Mesendoderm (in vitro differentiated cells): ENCODE data around the gene KLHL35.

Experiments used
- DNase-seq: peaks from one replicate; pipeline ENCODE4 v3.0.0; 2013
- H2AK5ac ChIP-seq: 2 replicates; pipeline ENCODE4 v1.6.1; 2013; ENCODE audit warnings: low read length, inconsistent platforms
- H2BK120ac ChIP-seq: 2 replicates; pipeline ENCODE4 v1.6.1; 2013; ENCODE audit warnings: low read depth, mild to moderate bottlenecking, low read length, moderate library complexity, mixed read lengths
- H2BK15ac ChIP-seq: replicated peaks from 2 replicates; pipeline ENCODE4 v1.6.1; 2013; ENCODE audit warnings: low read depth, mild to moderate bottlenecking, moderate library complexity
- H2BK5ac ChIP-seq: 2 replicates; pipeline ENCODE4 v1.6.1; 2013; ENCODE audit warnings: low read length, inconsistent platforms
- H3K18ac ChIP-seq: 2 replicates; pipeline ENCODE4 v1.6.1; 2013; ENCODE audit warnings: mild to moderate bottlenecking, low read length, mixed read lengths
- H3K23ac ChIP-seq: one replicate; pipeline ENCODE4 v1.6.1; 2013; ENCODE audit warnings: low read length
- H3K27ac ChIP-seq: 2 replicates; pipeline ENCODE4 v1.5.1; 2013; ENCODE audit warnings: low read depth, mild to moderate bottlenecking, inconsistent platforms, low read length, moderate library complexity
- H3K27me3 ChIP-seq: 2 replicates; pipeline ENCODE4 v1.6.1; 2013; ENCODE audit warnings: low read length, control low read depth, mild to moderate bottlenecking, inconsistent platforms; ENCODE audit not compliant: insufficient read depth, poor library complexity
- H3K36me3 ChIP-seq: 2 replicates; pipeline ENCODE4 v1.6.1; 2013; ENCODE audit warnings: low read length, inconsistent platforms; ENCODE audit not compliant: control insufficient read depth, insufficient read depth
- H3K4ac ChIP-seq: one replicate; pipeline ENCODE4 v1.6.1; 2013; ENCODE audit warnings: low read depth, mild to moderate bottlenecking, low read length, moderate library complexity
- H3K4me1 ChIP-seq: 2 replicates; pipeline ENCODE4 v1.6.1; 2013; ENCODE audit warnings: low read depth, low read length, inconsistent platforms; ENCODE audit not compliant: control insufficient read depth
- H3K4me2 ChIP-seq: 2 replicates; pipeline ENCODE4 v1.6.1; 2013; ENCODE audit warnings: low read length
- H3K4me3 ChIP-seq: 2 replicates; pipeline ENCODE4 v1.5.1; 2013; ENCODE audit warnings: mild to moderate bottlenecking, low read length
- H3K56ac ChIP-seq: one replicate; pipeline ENCODE4 v1.6.1; 2013; ENCODE audit warnings: low read length
- H3K79me1 ChIP-seq: 2 replicates; pipeline ENCODE4 v1.6.1; 2013; ENCODE audit warnings: low read length, inconsistent platforms
- H3K79me2 ChIP-seq: 2 replicates; pipeline ENCODE4 v1.6.1; 2013; ENCODE audit warnings: mild to moderate bottlenecking, low read length; ENCODE audit not compliant: control insufficient read depth, insufficient read depth
- H3K9ac ChIP-seq: 2 replicates; pipeline ENCODE4 v1.6.1; 2013; ENCODE audit warnings: low read length, inconsistent platforms
- H4K5ac ChIP-seq: one replicate; pipeline ENCODE4 v1.6.1; 2013; ENCODE audit warnings: low read length
- H4K8ac ChIP-seq: one replicate; pipeline ENCODE4 v1.6.1; 2013; ENCODE audit warnings: low read depth, mild to moderate bottlenecking, control low read depth, low read length, moderate library complexity
- WGBS: extraction: QIAGEN DNeasy Blood & Tissue Kit; methylation state at CpG from one replicate; pipeline ENCODE4 v1.1.7; 2013; ENCODE audit warnings: low lambda C conversion rate, missing lambda C conversion rate; ENCODE audit not compliant: insufficient coverage; ENCODE audit errors: extremely low coverage; 5-methylcytosine and 5-hydroxymethylcytosine counted together

The KLHL35 gene

DNA sequence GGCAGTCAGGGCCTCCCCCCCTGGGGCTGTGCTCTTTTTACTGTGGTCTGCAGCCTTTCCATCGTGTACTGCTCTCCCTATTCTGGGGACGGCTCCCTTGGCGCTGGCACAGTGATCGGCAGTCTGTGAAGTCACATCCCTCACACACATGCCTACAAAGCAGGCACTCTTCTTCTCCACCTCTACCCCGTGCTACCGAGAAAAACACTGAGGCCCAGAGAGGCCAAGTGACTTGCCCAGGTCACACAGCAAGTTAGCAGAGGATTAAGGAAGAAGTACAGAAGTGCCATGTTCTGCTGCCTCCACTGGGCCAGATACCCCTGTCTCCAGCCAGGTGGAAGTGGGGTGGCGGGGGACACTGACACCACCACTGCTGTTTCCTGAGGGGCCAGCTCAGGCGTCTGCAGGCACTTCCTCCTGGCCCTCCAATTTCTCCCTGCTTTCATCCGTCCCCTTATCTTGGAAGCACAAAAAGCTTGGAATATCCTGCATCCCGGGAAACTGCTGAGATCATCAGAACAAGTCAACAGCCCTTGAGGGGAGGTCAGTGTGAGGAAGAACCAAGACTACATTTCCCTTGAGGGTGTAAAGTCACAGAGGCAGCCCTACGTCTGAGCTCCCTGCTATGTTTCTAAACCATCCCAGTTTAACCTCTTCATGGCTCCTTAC lies 30.2 kb upstream of the KLHL35 start:
- Histone ChIP-seq H3K56ac (peak overlapping the region; percentile 50), H4K5ac (no peak overlapping the region), H3K4me3 (no peak overlapping the region), H3K36me3 (no peaks in the 10 kb centered on the region), H3K23ac (no peak overlapping the region), H3K18ac (no peak overlapping the region), H3K27ac (no peak overlapping the region), H3K4me2 (no peak overlapping the region), H4K8ac (no peak overlapping the region), H2AK5ac (no peak overlapping the region), H3K79me2 (no peaks in the 10 kb centered on the region), H3K79me1 (no peaks in the 10 kb centered on the region), H3K4me1 (peaks cover 15% of the 10 kb centered on the region), H3K27me3 (no peaks in the 10 kb centered on the region), H2BK15ac (no peak overlapping the region), H3K9ac (no peak overlapping the region), H3K4ac (no peak overlapping the region), H2BK120ac (no peak overlapping the region), H2BK5ac (no peak overlapping the region)
- peak; percentile 77 for DNase-seq
- WGBS: no CpG with 5 or more reads among the region's 11 CpGs

DNA sequence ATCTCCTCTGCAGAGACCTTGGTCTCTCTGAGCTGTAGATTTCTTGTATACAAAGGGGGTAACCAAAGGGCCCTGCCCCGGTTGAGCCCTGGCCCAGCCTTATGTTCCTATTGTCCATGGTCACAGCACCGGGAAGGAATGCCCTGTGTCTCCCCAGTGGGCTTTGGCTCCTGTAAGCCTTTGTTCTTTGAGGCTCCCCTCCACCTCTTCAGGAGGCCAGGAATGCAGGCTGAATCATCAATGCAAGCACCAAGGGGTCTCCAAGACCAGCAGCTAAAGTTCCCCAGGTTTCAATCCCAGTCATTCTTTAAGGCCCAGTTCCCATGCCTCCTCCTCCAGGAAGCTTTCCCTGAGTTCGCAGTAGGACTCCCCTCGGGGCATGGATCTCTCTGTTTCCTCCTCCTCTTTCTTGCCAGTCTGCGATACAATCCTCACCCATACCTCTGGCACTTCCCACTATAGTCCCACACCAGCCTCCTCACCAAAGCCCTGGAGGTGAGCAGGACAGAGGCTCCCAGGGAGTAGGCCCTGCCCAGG lies 29.2 kb upstream of the KLHL35 start:
- Histone ChIP-seq H4K8ac (no peak overlapping the region), H3K79me2 (no peaks in the 10 kb centered on the region), H2BK15ac (no peak overlapping the region), H3K4ac (no peak overlapping the region), H2BK5ac (peak overlapping the region; percentile 51), H3K56ac (peak overlapping the region; percentile 17), H3K36me3 (no peaks in the 10 kb centered on the region), H4K5ac (no peak overlapping the region), H3K4me1 (peaks cover 15% of the 10 kb centered on the region), H3K4me3 (no peak overlapping the region), H3K23ac (no peak overlapping the region), H3K27me3 (no peaks in the 10 kb centered on the region), H3K9ac (no peak overlapping the region), H3K4me2 (no peak overlapping the region), H2AK5ac (no peak overlapping the region), H3K79me1 (no peaks in the 10 kb centered on the region), H3K27ac (peak overlapping the region; percentile 25), H2BK120ac (no peak overlapping the region), H3K18ac (peak overlapping the region; percentile 44)
- peak; percentile 90 for DNase-seq
- no CpG with 5 or more reads among the region's 5 CpGs for WGBS

DNA sequence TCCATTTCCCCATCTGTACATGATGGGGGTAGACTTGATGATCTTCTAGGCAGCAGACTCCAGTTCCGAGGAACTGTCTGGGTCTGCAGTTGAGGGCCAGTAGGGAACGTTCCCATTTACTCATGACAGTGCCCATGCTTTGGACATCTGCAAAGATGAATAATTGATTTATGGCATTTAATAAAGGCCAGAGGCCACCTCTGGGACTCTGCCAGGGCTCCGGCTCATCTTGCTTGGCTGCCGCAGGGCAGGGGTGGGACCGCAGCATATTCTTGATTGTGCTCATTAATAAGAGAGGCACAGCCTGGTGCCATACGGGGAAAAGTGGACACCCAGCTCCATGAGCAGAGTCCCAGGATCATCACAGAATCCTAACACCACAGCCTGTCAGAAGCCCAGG lies 28.1 kb upstream of the KLHL35 start:
- no peak overlapping the region for H3K4me2 ChIP-seq
- H3K79me1 ChIP-seq: no peaks in the 10 kb centered on the region
- no CpG with 5 or more reads among the region's 6 CpGs for WGBS
- no peak overlapping the region for H3K4ac ChIP-seq
- H3K36me3 ChIP-seq: no peaks in the 10 kb centered on the region
- H3K4me1 ChIP-seq: peaks cover 13% of the 10 kb centered on the region
- DNase-seq: no peak
- H4K8ac ChIP-seq: no peak overlapping the region
- no peak overlapping the region for H3K4me3 ChIP-seq
- H3K9ac ChIP-seq: no peak overlapping the region
- no peak overlapping the region for H4K5ac ChIP-seq
- no peaks in the 10 kb centered on the region for H3K79me2 ChIP-seq
- no peak overlapping the region for H3K23ac ChIP-seq
- no peaks in the 10 kb centered on the region for H3K27me3 ChIP-seq
- H2BK15ac ChIP-seq: no peak overlapping the region
- no peak overlapping the region for H2BK120ac ChIP-seq
- no peak overlapping the region for H2AK5ac ChIP-seq
- H3K18ac ChIP-seq: no peak overlapping the region
- no peak overlapping the region for H2BK5ac ChIP-seq
- no peak overlapping the region for H3K27ac ChIP-seq
- H3K56ac ChIP-seq: no peak overlapping the region

DNA sequence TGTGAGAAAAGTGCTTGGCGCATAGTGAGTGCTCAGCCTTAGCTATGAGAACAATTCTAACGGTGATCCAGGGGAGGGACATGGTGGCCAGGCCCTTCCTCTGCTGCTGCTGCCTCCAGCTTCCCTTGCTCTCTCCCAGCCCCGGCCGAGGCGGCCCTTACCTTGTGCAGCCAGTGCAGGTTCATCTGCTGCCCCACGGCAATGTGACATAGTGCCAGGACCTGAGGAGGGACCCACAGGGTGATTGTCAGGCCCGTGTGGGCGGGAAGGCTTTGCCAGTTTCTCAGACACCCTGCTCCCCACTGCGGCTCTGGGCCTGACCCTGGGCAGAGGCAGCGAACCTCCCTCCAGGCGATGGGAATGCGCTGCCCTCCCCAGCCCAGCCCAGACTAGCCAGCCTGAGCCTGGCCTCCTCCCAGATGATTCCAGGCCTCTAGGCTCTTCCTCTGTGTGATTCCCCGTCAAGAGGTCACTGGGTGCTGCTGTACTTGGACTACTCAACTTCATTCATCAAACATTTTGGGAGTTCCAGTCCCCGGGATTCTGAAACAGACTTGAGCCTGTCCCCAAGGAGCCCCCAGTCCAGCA lies 23.7 kb upstream of the KLHL35 start:
- Histone ChIP-seq H3K36me3 (no peaks in the 10 kb centered on the region), H3K9ac (no peak overlapping the region), H2BK5ac (no peak overlapping the region), H3K4me3 (no peak overlapping the region), H3K79me2 (no peaks in the 10 kb centered on the region), H4K5ac (no peak overlapping the region), H3K23ac (no peak overlapping the region), H3K27me3 (no peaks in the 10 kb centered on the region), H2BK15ac (no peak overlapping the region), H3K79me1 (no peaks in the 10 kb centered on the region), H3K27ac (no peak overlapping the region), H3K4me2 (no peak overlapping the region), H3K4ac (no peak overlapping the region), H4K8ac (no peak overlapping the region), H3K18ac (no peak overlapping the region), H3K4me1 (no peaks in the 10 kb centered on the region), H3K56ac (no peak overlapping the region), H2BK120ac (no peak overlapping the region), H2AK5ac (no peak overlapping the region)
- no CpG with 5 or more reads among the region's 14 CpGs for WGBS
- DNase-seq: no peak

DNA sequence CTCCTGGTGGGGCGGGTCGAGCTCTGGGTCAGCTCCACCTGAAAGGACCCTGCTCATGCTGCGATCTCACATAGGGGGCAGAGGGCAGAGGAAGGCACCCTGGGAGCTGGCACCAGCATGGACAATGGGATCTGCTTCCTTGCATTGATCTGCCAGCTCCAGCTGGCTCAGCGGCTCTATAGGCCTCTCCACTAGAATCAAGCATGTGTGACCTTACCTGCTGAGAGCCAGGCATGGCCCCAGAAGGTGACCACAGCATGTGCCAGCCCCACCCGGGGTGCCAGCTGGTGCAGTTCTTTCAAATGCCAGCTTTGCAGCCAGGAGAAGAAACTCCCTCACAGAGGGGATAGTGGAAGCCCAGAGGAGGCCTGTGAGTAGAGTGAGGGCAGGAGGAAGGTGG lies 22.0 kb upstream of the KLHL35 start:
- no peak overlapping the region for H2BK15ac ChIP-seq
- no peak overlapping the region for H4K5ac ChIP-seq
- no peak overlapping the region for H3K23ac ChIP-seq
- no peaks in the 10 kb centered on the region for H3K79me2 ChIP-seq
- H3K4me3 ChIP-seq: no peak overlapping the region
- no peak overlapping the region for H4K8ac ChIP-seq
- H3K4ac ChIP-seq: no peak overlapping the region
- no peak overlapping the region for H2AK5ac ChIP-seq
- no peak overlapping the region for H3K56ac ChIP-seq
- DNase-seq: no peak
- no peaks in the 10 kb centered on the region for H3K36me3 ChIP-seq
- no peak overlapping the region for H3K4me2 ChIP-seq
- no peaks in the 10 kb centered on the region for H3K27me3 ChIP-seq
- H3K79me1 ChIP-seq: no peaks in the 10 kb centered on the region
- no peak overlapping the region for H3K18ac ChIP-seq
- no CpG with 5 or more reads among the region's 5 CpGs for WGBS
- no peak overlapping the region for H2BK5ac ChIP-seq
- no peak overlapping the region for H2BK120ac ChIP-seq
- H3K9ac ChIP-seq: no peak overlapping the region
- H3K4me1 ChIP-seq: no peaks in the 10 kb centered on the region
- no peak overlapping the region for H3K27ac ChIP-seq
